Esophagus muscularis mucosa (tissue), 4 donors: ENCODE data around the gene DOCK8.
"Not testable (repeated sequence)": the region's sequence is repeated elsewhere in the genome, so short reads cannot be mapped to it uniquely, and the experiment has no call there.

Source experiments
- EP300 ChIP-seq: sonication (generic); formaldehyde crosslinking; IDR thresholded peaks from one replicate; pipeline ENCODE4 v1.6.1; 2017; ENCODE audit warnings: antibody characterized with exemption
- POLR2A ChIP-seq: fragments of 450-650 bp; IDR thresholded peaks from one replicate; pipeline ENCODE4 v1.6.1; 2017; ENCODE audit warnings: antibody characterized with exemption, moderate library complexity, mild to moderate bottlenecking, low read depth
- POLR2AphosphoS5 ChIP-seq, 2 donors: sonication (generic); formaldehyde crosslinking; IDR thresholded peaks; one replicate each; pipeline ENCODE4 v1.6.1; 2017; ENCODE audit warnings: antibody characterized with exemption in 2 of 2
- TF ChIP-seq, protein P1 (sequence below), 3 experiments: fragments of 200-600 bp in 2 of 3; fragments of 450-650 bp in 1 of 3; sonication (generic) in 2 of 3; IDR thresholded peaks; one replicate each; pipeline ENCODE4 v1.5.1; 2017 to 2019; ENCODE audit warnings: antibody characterized with exemption in 3 of 3, mild to moderate bottlenecking in 2 of 3, moderate library complexity in 1 of 3

GRCh38 chr9:233708-234107 lies 19.0 kb downstream of the DOCK8 start:
- TF ChIP-seq, protein P1, sequence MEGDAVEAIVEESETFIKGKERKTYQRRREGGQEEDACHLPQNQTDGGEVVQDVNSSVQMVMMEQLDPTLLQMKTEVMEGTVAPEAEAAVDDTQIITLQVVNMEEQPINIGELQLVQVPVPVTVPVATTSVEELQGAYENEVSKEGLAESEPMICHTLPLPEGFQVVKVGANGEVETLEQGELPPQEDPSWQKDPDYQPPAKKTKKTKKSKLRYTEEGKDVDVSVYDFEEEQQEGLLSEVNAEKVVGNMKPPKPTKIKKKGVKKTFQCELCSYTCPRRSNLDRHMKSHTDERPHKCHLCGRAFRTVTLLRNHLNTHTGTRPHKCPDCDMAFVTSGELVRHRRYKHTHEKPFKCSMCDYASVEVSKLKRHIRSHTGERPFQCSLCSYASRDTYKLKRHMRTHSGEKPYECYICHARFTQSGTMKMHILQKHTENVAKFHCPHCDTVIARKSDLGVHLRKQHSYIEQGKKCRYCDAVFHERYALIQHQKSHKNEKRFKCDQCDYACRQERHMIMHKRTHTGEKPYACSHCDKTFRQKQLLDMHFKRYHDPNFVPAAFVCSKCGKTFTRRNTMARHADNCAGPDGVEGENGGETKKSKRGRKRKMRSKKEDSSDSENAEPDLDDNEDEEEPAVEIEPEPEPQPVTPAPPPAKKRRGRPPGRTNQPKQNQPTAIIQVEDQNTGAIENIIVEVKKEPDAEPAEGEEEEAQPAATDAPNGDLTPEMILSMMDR (IDR thresholded peaks at IDR 0.05) = not testable (repeated sequence)
- not testable (repeated sequence) for TF ChIP-seq POLR2A; EP300; POLR2AphosphoS5 (IDR thresholded peaks at IDR 0.05)
